Stimulated activated CD4-positive, alpha-beta T cell treated with anti-CD3 and anti-CD28 coated beads, Interleukin-1b, Interleukin-23, amount 100 ng/mL, for 48 hours (primary cell): ENCODE results near the gene C10orf71.

Experiments used
- DNase-seq: peaks from one replicate; pipeline ENCODE4 v3.0.0-alpha.2; 2020

The C10orf71 gene, protein sequence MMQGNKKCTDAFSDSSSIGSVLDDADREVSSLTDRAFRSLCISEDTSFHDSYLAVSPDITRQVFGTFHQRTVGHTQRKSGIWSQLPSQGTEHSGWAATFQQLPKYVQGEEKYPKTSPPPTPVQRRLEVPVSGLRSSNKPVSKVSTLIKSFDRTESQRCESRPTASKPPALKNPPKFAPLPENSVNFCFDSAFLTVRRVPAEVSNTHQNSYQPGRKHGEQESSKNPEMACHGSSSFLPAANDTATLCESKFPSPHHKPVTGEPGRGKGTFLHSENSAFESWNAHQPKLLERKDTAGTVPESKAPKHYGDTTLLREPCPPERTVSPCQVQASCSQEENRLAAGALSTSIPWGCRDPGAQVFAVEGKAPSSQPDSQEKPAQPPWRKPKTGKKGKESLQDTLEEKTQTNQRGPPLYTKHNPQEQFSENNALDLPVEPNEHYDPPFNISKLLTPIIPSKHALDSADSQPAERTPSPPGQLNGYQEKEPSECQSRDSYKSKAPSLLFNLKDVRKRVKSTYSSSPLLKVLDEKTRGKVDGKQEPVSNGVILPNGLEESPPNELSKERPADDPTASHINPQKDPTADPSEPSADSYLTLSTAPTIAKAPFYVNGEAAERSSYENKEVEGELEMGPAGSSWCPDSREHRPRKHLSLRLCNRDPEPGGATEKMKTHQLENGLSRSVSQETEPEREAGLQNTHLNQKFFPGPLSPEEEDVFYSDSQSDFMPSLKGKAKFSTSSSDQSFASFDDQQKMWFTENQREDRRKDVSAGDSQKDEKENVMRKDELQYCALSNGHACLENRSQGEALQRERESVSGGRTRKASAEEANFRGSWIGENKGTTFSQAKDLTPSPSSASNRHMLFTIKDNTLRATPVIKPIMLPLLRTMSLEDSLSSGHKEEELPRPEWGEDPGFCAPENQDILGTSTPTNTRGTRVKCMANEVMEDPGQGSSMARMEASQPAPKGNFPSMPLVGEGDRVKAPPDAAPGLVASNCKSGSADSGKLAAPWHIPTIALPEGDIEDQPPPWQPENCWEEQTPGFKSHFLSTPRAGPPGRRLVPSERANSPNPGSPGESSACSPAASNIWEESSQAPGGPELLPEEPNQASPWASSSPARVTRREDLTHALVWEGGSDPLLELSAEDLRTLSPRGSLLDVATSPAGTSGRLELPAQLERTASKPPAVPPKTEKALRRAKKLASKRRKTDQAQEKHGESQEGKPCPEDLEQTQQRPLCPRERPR (N-terminal part only)

DNA sequence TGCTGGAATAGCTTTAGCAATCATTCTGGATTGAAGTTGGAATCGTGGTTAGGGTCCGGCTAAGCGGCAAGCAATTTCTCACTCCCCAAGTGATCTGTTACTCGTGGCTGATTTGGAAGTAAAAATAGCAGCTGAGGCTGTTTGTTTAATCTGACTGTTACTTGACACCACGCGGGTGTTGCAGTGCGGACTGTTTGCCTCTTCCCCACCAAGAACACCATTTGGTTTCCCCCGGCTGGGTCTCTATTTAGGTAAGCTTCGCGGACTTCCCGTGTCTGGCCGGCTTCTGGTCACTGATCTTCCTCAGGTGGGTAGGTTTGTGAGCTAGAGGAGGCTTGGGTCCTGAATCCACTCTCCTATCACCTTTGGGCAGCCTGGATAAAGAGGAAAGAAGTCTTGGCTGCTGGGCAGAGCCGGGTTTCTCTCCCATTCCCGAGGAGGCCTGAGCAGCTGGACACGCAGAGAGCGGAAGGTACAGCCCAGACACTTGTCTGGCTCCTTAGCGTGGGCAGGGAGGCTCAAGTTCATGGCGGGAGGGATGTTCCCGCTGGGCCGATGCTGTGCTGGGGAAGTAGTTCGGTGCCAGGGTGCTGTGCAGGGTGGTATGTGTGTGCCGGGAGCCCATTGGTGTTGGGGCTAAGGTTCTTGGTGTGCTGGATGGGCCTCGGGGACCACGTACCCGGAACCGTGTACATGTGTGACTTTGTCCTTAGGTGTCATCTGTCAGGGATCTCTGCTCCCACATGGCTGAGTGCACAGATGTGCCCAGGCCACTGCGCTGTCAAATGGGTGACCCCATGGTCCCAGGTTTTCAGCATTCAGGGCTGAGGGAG is at the start of gene C10orf71:
Gene C10orf71 (plus strand): TSS at position 188 of the 833 bp plus-strand sequence. CDS start 23,376 bp downstream, outside the sequence.
- no peak for DNase-seq

DNA sequence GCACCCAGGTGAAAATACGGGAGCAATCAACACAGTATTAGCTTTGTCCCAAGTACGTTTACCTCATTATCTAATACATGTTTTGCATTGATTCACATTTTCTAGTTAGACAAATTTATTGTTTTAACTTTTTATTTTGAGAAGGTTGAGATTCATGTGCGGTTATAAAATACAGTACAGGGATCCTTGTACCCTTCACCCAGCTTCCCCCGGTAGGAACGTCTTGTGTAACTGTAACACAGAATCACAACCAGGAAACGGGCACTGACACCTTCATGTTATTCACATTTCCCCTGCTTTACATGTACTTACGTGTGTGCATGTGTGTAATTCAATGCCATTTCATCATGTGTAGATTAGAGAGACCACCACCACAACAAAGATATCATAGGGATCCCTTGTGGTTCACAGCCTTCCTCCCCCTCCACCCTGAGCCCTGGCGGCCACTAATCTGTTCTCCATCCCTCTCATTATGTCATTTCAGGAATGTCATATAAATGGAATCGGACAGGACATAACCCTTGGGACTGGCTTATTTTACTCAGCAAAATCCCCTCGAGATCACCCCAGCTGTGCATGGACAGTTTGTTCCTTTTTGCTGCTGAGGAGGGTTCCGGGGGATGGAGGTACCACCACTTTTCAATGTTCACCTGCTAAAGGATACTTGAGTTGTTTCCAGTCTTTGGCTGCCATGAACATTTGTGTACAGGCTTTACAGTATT is 46.5 kb upstream of the C10orf71 start:
- no peak for DNase-seq

DNA sequence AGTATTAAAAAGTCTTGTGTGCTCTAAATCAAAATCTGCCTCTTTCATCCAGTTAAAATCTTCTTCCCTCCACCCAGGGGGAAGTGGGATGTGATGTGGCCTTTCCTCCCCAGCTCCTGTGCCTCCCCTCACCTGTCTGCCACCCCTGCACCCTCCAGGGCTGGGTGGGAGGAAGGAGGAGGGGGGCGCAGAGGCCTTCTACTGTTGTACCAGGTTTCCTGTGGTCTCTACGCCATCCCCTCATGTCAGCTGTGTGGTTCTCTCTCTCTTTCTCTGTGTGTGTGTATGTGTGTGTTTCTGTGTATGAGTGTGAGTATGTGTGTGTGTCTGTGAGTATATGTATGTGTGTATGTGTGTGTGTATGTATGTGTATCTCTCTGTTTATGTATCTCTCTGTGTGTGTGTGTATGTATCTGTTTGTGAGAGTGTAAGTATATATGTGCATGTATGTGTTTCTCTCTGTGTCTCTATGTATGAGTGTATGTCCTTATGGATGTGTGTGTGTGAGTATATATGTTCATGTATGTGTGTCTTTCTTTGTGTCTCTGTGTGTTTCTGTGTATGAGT is 45.5 kb upstream of the C10orf71 start:
- DNase-seq: no peak

DNA sequence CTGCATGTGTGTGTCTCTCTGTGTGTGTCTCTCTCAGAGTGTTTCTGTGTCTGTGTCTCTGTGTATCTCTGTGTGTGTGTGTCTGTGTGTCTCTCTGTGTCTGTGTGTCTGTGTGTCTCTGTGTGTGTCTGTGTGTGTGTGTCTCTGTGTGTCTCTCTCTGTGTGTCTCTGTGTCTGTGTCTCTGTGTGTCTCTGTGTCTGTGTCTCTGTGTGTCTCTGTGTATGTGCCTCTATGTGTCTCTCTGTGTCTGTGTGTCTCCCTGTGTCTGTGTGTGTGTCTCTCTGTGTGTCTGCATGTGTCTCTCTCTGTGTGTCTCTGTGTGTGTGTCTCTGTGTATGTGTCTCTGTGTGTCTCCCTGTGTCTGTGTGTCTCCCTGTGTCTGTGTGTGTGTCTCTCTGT is 44.8 kb upstream of the C10orf71 start:
- DNase-seq: no peak

DNA sequence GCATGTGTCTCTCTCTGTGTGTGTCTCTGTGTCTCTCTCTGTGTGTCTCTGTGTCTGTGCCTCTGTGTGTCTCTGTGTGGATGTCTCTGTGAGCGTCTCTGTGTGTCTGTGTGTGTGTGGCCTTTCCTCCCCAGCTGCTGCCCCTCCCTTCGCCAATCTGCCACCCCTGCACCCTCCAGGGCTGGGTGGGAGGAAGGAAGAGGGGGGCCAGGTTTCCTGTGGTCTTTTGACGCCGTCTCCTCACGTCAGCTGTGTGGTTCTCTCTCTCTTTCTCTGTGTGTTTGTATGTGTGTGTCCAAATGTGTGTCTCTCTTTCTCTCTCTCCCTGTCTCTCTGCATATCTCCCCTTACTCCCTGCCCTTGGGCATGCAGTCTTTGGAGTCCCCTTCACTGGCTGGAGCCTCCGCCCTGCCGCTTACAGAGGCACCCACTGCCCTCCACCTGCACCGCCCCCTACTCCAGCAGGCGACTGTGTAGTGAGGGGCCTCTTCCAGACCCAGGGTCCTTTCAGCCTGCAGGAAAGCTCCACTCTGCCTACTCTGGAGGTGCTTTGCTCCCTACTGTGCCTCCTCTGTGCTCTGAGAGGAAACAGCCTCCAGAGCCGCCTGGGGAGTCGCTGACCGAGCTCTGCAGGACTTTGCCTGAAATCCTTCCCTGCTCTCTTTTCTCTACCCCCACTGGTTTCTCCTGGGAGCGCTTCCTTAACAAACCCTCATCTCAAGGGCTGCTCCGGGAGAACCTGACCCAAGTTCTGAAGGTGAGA is 44.2 kb upstream of the C10orf71 start:
- DNase-seq: no peak

DNA sequence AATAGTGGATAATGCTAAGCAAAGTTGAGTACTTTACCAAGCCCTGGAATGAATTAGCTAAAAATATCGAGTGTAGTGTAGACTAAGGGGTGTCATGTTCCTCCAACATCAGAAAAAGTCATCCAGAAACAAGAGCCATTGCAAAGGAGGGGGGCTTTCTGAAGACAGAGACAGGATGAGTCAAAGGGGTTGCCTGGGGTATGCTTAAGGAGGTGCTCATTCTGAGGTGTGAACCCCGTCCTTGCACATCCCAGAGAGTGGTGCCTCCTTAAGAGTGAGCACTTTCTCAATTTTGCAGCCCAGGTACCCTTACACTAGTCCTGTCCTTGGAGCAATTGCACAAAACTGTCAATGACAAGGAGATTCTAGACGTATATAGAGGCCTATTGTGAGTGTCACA is 43.1 kb upstream of the C10orf71 start:
- DNase-seq: no peak

DNA sequence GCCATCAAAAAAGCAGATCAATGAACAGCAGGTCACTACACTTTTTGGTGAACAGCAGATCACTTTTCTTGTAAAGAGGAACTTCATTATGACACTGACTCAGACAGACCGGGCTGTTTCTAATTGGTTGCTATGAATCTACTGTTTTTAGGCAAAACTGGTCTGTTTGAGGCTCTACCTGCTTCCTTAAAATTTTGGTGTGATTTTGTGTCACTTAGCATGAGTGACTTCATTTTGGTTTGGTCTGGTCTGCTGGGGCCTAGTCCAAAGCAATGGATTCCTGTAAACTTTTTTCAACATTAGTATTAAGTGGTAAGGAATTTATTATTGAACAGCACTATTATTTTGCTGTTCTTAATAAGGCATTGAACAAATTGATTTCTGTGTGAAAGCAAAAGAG is 41.8 kb upstream of the C10orf71 start:
- DNase-seq: no peak

DNA sequence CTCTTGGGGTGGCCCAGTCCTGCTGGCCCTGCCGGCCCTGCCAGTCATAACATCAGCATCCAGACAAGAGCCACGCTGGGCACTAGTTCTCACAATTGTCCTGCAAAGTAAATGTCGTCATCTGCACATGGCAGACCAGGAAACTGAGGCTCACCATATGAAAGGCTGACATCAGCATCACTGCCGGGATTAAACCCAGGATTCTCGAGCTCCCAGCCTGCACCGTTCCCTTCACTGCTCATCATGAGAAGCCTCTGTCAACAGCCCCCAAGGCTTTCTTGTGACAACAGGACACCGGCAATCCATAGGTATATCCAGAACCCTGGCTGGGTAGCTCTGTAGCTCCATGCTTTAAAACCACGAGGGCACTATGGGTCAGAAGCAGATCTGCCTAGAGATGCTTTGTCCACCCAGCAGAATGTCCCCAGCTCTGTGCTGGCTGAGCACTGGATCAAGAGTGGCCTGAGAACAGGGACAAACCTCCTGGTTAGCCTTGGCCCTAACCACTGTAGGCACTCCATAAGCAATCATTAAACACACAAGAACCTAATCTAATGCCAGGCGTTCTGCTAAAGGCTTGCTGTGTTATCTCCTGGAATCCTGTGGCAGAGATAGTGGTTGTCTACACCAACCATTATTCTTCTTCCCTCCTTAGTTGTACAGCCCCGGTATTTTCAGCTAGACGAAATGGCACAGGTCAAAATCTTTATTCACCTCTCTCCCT is 41.2 kb upstream of the C10orf71 start:
- no peak for DNase-seq

DNA sequence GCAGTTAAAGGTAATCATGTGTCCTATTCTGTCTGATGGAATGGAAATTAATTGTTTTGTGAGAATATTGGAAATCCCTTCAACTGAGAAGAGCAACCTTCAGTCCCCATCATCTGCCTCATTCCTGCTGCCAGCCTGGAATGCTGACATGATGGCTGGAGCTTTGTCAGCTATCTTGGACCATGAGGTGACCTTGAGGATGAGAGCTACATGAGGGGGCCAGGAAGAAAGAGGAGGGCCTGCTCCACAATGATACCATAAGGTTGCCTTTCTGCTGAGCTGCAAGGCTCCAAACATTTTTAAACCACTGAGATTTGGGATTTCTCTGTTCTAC is 40.7 kb upstream of the C10orf71 start:
- DNase-seq: no peak

DNA sequence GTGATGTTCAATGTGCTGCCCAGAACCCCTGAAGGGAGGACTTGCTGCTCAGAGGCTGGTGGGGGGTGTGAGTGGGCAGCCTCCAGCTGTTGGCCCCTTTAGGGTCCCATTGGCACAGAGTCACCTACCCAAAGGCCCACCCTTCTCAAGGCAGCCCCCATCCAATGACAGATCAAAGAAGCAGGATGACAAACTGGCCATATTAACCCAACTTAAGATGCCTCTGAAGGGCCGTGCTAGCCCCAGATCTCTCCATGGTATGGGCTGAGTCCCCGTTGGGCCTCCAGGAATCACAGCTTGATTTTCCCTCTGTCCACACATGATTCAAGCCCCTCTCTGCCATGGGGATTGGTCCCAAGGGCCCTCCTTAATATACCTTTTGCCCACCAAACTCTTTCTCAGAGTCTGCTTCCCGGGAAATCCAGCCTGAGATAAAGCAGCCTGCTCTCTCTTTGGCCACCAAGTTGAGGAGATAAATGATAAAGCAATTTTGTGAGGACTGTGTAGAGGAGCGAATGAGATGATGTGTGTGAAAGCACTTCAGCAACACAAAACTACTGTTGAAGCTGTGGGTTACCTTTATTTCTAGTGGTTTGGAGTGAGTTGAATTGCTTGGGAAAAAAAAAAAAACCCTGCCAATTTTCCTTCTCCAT is 38.2 kb upstream of the C10orf71 start:
- DNase-seq: no peak

DNA sequence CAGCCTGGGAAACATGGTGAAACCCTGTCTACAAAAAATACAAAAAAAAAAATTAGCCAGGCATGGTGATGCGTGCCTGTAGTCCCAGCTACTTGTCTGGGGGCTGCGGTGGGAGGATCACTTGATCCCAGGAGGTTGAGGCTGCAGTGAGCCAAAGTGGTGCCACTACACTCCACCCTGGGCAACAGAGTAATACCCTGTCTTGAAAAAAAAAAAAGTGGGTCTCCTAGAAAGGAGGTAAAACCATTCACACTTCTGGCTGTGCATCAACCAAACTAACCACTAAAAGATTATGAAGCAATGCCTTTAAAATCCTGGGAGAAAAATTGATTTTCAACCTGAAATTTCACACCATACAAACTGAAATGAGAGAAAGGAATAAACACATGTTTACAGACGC is 35.4 kb upstream of the C10orf71 start:
- no peak for DNase-seq

DNA sequence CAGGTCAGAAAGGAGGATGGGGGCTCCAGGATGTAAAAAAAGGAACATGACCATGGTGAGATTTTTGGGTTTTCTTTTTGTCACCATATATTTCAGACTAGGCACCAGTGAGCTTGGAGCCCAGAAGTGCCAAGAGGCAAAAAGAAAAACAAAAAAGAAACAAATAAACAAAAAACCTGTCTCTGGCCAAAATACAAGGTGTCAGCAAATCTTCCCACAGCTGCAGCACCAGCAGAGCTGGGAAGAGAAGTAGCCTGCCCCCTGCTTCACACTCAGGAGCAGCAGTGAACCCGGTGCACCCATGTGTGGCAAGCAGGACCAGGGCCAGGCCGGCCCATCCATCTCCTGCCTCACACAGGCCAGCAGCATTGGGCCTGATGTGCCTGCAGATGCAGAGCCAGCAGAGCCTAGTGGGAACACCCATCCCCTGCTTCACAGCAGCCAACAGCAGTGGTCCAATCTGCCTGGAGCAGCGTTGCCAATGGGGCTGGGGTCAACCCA is 34.7 kb upstream of the C10orf71 start:
- DNase-seq: no peak

DNA sequence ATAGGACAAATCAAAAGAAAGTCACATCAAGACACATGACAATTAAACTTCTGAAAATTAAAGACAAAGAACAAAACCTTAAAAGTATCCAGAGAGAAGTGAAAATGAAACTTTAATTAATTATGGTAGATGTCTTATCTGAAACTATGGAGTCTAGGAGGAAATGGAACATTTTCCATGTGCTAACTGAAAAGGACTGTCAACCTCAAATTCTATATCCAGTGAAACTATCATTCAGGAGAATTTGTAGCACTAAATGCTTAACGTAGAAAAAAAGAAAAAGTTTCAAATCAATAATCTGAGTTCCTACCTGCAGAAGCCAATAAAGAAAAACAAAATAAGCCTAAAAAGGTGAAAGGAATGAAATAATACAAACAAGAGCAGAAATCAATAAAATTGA is 33.1 kb upstream of the C10orf71 start:
- no peak for DNase-seq

DNA sequence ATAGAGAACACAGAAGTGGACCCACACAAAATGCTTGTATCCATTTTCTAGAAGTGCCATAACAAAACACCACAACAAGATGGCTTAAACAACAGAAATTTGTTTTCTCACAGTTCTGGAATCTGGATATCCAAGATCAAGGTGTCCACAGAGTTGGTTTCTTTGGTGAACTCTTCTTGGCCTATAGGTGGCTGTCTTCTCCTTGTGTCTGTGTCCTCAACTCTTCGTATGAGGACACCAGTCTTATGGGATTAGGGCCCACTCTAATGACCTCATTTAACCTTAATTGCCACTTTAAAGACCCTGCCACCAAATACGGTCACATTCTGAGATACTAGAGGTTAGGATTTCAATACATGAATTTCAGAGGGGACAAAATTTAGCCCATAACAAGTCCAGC is 30.8 kb upstream of the C10orf71 start:
- DNase-seq: no peak

DNA sequence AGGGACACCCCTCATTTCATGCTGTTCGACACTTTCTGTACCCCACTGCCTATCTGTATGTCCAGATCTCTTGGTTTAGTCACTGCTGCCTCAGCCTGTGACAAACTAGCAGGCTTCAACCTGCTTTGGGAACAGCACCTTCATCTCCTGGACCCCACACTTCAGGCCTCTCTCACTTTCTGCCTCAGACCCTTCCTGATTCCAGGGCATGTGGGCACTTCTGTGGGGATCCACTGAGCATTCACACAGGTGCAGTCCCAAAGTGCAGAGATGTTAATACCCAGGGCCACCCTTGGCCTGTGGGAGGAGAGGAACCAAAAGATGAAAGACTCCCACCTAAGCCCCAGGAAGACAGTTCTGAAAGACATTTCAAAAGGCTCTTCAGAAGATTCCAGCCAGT is 29.4 kb upstream of the C10orf71 start:
- no peak for DNase-seq

DNA sequence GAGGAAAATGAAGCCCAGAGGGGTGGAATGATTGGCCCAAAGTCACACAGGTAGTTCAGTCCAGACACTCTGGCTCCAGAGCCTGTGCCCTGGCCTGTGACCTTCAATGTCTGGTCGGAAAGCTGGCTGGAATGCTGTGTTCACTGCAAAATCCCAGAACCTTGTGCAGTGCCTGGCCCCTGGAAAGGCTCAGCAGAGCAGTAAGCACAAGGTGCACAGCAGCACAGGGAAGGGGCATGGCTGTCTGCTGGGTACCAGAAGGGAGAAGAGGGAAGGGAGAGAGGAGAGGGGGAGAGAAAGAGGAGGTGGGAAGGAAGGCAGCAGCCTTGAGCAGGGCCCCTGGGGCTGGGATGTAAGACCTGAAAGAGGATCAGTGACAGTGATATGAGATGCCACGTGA is 28.4 kb upstream of the C10orf71 start:
- DNase-seq: no peak

DNA sequence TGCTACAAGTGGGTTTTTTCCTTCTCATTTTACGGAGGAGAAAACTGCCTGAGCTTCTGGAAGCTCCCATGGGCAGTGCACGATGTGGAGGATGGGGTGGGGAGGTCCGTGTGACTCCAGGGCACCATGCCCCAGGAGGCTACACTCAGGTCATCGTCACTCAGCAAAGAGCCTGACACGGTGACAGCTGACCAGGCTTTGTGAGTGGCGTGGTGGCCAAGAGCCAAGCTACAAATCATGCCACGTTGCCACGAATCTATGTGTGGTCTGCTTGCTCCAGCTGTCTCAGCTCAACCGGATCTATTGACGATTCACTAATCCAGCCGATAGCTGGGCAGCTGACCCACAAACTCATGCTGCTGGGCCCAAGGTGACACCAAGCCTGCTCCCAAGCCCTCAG is 27.6 kb upstream of the C10orf71 start:
- no peak for DNase-seq

DNA sequence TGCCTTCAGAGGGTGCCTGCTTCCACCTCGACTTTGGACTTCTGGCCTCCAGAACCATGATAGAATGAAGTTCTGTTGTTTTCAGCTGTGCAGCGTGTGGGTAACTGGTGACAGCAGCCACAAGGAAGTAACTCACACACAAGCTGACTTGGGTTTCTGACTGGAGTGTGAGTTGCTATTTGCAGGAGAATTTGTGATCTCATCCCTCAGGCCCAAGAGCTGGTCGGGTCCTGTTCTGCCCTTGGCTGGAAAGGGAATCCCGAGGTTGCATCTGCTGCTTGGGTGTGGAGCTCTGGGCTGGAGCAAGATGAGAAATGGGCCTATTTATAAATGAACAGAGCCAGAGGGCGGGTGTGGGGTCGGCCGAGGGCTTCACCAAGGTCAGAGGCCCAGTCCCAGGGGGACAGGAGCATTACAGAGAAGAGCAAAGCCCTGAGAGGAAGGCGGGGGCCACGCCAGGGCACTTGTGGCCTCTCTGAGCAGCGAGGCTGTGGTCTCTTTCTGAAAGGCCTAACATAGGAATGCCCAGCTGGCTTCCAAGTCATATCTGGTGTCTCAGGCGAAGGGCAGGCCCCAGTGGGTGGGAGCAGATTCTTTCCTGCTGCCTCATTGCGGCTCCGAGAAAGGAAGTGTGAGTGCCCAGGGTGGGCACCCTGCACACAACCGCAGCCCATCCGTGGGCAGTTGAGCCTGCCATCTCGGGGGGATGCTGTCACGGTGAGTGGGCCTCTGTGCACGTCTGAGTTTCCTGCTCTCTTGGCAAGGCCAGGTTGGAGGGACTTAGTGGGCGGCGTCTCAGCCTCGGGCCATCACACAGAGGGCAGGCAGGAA is 26.5 kb upstream of the C10orf71 start:
- no peak for DNase-seq
